HG02938 (cell line): ENCODE measurements around the gene FGD2.
"Not testable (repeated sequence)": the region's sequence is repeated elsewhere in the genome, so short reads cannot be mapped to it uniquely, and the experiment has no call there.

Experiments used
- ATAC-seq: cut with Tn5 transposase; IDR thresholded peaks from one replicate; pipeline ENCODE4 v1.9.1; 2021; ENCODE audit warnings: mild to moderate bottlenecking, moderate library complexity; ENCODE audit not compliant: unreplicated experiment

FGD2 gene

DNA sequence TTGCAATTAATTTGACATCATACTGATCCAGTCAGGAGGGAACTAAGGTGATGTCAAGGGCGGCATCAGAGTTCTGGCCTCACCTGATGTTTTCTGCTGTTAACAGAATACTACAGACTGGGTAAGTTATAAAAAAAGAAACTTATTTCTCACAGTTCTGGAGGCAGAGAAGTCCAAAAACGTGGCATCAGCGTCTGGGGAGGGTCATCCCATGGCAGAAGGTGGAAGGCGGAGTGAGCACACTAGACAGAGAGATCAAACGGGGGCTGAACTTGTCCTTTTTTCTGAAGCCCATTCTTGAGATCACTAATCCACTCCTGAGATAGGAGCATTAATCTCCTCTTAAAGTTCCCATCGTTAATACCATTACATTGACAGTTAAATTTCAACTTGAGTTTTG lies 16.2 kb upstream of the FGD2 start:
- no peak for ATAC-seq

DNA sequence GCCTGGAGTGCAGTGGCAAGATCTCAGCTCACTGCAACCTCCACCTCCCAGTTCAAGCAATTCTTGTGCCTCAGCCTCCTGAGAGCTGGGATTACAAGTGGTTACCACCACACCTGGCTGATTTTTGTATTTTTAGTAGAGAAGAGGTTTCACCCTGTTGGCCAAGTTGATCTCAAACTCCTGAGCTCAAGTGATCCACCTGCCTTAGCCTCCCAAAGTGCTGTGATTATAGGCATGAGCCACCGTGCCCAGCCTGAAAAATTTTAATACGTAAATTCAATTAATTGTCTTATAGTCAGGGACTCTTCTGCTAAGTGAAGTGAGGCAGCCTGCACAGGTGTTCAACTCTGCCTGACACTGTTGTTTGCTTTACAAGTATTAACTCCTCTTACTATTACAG lies 15.1 kb upstream of the FGD2 start:
- ATAC-seq: not testable (repeated sequence)

DNA sequence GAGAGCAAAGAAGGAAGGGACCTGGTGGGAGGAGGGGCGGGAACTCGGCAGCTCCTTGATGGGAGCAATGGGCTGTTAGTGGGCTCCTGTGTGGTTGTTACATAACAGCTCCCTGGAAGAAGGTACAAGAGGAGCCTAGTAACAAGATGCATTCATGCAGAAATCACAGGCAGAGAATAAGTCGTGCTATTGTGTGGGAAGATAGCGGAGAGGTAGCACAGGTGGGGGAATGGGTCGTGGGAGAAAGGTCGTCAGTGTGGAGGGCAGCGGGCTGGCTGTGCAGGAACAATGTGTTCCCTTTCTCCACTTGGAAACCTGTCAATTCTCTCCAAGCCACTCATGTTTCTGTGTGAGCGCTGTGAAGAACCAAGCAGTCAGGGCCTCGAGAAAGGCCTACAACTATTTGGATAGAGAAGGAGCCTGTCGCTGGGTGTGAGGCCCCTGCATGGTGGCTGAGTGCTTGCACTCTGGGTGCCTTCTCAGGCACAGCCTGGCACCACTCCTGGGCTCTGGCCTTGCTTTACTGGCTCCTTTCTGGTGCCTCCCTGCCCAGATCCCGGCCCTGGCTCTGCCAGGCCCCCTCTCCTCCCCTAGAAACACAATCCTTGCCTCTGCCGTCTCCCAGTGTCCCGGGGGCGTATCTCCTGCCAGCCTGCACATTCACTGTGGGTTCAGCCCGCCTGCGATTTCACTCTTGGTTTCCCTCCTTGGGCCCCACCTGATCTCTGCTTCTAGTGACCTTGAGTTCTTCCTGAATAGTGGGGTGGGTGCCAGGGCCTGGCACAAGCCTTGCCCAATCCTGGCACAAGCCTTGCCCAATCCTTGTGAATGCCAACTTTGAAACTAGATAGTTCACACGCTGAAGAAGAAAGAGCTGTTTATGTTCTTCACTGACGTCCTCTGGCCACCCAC lies 7.4 kb upstream of the FGD2 start:
- ATAC-seq: no peak

DNA sequence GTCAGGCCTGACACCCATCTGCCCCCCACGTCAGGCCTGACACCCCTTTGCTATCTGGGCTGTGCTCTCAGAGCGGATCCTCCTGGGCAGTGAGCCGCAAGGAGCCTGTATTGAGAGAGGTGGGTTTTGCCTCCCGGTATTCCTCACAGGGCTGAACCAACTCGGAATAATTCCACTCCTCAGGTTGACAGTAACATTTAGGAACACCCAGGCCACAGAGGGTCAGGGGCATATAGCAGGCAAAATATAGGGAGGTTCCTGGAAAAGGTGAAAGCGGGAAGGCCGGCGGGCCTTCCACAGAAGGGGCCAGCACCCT lies 6.8 kb upstream of the FGD2 start:
- ATAC-seq: no peak

DNA sequence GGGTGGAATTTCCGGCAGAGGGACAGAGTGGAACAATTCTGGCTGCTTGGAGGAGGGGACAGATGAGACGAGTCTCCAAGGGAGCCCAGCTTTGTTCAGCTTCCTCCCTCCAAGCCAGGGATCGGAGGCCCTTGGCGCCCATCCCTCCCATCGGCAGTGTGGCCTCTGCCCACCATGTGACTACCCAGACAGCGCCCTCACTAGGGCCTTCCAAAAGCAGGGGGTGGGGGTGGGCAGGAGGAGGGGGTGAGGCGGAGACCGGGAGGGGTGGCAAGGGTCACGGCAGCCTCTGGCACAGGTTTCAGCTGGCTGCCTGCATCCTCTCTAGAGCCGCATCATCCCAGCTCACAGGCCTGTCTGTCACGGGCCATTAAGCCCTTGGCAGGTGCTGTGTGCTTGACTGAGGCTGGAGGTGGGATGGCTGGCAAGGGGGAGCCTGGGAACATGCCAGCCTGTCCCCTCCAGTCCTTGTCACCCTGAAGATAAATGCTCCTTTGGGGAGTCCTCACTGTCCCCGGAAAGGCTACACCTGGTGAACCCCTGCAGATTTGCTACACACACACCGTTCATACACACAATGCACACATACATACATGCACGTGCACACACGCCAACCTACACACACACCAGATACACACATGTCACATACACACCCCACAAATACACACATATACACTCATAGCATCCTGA lies 6.2 kb upstream of the FGD2 start:
- no peak for ATAC-seq

DNA sequence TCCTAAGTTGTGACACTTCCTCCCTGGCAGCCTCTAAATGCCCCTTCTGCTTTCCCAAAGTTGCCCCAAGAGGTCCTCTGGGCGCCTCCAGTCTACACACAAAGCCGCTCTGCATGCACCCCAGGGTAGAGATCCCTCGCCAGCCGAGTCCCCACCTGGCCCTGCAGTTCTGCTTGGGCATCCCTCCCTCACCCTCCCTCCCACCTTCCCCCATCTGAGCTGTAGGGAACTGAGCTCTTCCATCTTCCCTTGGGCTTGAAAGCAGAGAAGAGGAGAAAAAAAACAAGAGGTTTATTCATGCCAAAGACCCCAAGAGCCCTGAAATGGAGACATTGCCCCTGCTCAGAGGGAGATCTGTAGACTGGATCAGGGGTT lies 5.7 kb upstream of the FGD2 start:
- no peak for ATAC-seq

DNA sequence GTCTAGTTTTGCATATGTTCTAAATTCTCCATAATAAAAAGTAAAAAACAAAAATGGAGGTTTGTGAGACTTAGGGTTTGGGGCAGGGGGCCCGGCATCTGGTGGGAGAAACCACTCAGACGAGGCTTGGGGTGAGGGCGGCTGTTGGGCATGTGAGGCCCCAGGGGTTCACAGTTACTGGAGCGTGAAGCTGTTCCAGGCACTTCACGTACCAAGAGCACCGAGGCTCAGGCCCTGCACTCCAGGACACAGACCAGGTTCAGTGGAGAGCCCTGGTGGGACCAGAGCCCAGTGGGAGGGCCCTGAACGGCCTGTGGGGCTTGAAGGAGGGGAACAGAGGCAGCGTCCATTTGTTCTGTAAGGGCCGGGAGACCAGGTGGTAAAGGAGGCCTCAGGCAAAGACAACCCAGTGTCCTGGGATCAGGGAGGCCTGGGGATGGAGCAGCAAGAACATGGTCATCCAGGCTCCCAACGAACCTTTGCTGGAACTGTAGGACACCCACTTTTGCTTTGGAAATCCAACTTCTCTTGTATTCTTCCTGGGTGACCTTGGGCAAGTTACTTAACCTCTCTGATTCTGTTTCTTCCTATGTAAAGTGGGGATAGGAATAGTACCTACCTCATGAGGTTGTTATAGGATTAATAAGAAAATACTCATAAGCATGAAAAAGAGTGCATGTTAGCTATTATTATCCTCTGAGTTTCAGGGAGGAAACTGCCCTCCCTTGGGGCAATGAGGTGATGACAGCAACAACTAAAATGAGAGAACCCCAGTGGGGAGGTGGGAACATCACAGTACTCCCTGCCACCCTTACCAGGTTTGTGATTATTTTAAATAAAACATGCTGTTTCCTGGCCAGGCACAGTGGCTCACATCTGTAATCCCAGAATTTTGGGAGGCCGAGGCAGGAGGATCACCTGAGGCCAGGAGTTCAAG lies 1.1 kb upstream of the FGD2 start:
- no peak for ATAC-seq

DNA sequence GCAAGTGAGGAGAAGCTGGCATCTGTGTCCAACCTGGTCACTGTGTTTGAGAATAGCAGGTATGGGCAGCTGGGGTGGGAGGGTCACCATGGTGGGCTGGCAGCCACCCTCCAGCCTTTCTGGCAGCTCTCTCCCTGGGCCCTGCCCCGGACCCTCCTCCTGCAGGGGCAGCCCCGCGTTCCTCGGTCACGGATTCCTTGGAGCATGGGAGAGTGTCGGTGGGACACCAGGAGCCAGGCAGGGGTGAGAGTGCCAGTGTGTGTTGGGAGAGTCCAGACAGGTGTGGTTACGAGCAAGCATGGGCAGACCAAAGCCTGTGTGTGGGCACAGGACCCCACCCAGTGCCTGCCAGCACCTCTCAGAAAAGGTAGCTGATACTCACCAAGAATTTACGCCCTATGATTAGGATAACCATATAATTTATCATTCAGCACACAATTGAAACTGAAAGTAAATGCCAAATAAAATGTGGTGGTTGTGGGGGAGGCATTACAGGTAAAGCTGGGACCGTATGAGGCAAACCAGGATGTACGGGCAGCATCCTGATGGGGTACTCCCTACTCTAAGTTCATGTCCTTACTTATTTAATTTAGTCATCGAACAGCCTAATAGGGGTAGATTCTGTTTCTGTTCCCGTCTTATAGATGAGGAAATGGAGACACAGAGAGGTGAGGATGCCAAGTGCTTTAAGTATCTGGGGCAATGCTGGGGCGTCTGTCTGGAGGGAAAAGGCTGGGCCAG lies 542 bp downstream of the FGD2 start:
- ATAC-seq: no peak

DNA sequence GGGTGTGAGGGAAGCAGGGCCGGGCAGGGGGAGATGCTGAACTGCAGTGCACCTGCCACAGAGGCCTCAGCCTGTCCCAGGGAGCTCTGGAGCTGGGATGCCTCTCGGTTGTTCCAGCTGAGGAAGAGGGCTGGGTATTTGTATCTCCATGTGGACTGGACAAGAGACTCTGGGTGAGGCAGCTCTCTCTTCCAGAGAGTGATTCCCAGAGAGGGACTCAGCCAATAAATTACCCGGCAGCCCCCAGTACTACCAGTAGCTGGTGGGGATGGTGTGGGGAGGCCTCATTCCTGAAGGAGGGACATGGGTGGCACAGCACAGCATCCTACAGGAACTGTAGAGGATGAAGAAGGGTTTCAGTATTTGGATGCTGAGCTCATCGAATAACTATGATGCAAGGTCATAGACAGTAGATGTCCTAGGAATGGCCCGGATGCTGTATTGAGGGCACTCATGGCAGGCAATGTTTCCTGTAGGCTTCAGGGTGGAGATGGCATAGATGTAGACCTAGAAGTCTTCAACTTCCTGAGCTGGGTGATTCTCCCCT lies 1.4 kb downstream of the FGD2 start:
- ATAC-seq: no peak

DNA sequence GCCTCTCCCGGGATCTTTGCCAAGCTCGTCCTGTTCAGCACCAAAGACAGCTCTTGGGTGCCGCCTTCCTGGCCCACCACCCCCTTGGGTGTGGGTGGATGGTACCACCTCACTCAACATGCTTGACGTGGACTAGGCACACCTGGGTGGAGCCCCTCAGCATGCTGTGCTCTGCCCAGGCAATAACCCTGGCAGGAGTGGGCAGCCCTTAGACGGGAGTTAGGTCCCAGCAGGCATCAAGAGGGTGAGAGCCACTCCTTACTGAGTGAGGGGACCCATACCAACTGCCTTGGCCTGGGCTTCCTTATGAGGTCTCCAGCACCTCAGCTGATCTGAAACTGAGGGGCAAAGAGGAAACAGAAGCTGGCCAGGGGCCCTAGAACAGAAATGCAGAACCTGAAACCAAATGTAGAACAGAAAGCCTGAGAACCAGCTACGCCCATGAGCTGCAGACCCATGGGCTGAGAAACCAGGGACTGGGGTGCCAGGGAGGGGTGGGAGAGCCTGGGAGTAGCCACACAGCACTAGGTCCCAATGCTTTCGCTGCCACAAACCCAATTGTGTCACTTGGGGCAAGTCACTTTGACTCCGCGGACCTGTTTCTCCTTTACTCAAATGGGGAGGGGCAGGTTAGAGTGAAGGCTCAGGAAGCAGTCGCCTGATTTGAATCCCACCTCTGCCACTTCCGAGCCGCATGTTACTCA lies 2.0 kb downstream of the FGD2 start:
- no peak for ATAC-seq

DNA sequence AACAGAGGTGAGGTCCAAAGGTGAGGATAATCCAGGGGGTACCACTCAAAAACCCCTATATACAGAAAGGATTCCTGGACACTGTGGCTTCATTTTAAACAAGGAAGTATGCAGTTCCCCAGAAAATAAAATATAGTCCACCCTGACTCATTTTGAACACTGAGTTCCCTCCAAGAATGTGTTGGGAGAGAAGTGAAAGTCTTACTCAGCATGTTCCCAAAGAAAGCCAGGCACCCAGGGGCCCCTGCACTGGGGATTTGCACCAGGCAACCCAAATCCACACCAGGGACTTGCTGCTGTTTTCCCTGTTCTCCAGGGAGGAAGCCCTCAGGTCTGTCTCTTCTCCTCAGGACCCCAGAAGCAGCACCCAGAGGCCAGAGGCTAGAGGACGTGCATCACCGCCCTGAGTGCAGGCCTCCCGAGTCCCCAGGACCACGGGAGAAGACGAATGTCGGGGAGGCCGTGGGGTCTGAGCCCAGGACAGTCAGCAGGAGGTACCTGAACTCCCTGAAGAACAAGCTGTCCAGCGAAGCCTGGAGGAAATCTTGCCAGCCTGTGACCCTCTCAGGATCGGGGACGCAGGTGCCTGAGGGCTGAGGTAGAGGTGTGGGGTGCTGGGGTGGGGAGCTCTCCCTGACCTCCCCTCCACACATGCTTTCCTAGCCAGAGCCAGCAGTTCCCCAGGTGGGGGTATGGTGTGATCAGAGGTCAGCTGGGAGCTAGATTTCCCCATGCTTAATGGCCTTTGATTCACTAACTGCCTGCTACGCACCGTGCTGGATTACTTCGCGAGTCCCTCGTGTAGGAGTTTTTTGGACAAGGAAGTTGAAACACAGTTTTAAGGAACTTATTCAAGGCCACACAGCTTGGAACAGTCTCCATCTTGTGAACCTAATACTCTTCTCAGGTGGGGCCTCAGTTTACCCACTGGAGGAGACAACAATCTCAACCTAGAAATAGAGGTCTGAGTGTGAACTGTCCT lies 3.3 kb downstream of the FGD2 start:
- no peak for ATAC-seq

DNA sequence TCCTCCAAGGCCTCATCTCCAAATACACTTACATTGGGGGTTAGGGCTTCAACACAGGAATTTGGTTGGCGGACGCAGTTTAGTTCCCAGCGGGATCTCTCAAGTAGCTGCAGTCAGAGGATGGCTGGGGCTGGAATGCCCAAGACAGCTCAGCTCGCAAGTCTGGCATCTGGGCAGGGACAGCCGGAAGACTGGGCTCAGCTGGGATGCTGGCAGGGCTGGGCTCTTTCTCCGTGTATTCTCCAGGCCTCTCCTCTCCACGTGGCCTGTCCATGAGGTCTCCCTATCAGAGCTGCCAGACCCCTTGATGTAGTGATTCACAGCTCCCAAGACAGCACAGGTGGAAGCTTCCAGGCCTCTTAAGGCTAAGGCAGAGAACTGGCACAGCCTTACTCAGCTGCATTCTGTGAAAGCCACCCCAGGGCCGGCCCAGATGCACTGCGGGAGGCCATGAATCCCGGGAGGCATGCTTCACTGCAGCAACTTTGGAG lies 5.0 kb downstream of the FGD2 start:
- no peak for ATAC-seq

DNA sequence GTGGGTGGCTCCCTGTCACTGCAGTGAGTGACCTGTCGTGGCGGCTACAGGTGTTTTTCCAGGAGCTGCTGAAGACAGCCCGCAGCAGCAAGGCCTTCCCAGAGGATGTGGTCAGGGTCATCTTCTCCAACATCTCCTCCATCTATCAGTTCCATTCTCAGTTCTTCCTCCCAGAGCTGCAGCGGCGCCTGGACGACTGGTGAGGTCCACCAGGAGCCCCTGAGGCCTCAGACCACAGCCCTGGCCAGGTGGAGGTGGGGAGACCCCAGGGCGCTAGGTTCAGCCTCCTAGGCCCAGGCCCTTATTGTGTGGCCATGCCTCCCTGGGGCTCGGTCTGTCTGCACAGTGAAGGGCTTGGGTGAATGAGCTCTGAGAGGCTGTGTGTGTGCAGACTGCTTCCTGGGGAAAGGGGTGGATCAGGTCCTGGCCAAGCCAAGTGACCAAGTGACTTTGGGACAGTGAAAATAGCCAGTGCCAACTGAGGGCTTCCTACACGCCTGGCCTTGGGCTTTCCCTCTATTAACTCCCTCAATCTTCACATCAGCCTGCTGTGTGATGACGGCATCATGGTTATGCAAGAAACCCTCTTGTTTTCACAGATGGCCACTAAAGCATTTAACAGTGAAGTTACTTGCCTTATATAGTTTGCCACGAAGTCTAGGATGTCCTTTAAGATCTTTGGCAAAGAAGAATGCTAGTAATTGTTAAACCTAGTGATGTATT lies 6.4 kb downstream of the FGD2 start:
- ATAC-seq: no peak

DNA sequence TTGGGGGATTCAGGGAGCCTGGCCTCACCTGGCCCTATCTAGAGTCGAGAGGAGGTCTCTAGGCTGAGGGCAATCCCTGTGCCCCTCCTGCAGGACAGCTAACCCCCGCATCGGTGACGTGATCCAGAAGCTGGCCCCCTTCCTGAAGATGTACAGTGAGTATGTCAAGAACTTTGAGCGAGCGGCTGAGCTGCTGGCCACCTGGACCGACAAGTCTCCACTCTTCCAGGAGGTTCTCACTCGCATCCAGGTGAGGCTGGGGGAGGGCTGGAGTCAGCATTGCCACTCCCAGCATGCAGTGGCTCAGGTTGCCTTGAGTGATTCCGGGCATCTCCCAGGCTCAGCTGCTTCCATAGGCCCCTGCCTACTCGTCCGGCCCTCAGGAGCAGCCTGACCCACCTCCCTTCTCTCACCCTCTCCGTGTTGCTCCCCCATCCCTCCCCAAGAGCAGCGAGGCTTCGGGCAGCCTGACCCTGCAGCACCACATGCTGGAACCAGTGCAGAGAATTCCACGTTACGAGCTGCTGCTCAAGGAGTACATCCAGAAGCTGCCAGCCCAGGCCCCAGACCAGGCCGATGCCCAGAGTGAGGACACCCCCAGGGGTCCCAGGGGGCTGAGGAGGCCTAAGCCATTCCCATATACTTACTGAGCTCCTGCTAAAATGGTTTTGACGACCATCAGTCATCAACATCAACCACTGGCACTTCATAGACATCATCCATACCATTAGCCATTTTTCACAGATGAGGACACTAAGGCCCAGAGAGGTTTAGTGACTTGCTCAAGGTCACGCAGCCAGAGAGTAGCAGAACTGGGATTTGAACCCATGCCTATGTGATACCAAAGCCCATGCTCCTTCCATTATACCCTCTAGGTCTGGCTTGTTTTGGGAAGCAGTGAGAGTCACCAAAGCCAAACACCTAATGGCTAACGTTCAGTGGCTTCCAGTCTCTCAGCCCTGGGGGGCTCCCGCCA lies 8.3 kb downstream of the FGD2 start:
- ATAC-seq: no peak

DNA sequence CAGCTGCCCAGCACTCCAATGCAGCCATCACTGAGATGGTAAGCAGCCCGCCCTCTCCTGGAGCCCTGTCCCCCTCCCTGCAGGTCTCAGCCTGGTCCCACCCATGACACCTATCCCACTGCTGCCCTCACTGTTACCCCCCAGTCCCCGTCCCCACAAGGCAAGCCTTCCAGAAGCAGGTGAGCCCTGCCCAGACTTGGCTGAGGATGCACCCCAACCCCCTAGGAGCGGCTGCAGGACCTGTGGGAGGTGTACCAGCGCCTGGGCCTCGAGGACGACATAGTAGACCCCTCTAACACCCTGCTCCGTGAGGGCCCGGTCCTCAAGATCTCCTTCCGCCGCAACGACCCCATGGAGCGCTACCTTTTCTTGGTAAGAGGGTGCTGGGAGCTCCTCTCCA lies 9.2 kb downstream of the FGD2 start:
- no peak for ATAC-seq

DNA sequence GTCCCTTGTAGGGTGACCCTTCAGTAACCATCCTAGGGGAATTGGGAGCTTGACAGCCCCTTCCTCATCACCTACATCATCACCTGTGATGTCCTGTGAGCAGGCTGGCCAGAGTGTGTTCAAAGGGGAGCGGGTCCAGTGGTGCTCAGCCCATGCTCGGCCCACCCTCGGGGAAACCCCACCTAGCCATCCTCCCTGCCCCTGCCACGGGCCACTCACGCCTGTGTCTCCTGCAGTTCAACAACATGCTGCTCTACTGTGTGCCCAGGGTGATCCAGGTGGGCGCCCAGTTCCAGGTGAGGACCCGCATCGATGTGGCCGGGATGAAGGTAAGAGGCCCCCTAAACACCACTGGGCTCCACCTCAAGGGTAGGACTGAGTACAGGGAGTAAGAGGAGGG lies 10.1 kb downstream of the FGD2 start:
- no peak for ATAC-seq

DNA sequence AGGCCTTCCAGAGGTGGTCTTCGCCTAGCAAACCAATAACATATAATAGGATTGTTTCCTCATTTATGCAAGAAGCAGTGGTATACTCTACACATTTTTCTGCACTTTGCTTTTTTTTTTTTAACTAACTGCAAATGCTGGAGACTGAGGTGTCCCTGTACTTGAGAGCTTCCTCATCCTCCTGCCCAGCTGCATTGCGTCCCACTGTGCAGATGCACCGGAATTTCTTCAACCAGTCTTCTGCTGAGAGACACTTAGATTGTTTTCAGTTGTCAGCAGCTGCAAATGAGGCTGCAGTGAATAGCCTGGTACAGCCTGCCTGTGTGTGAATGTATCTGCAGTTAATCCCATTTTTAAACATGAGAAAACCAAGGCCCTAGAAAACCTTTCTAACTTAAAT lies 11.5 kb downstream of the FGD2 start:
- ATAC-seq: no peak
